GM23248 (cell line): Measurements from ENCODE around the gene LHFPL2. TPM values are rescaled to one million over a fixed set of nuclear protein-coding genes. Genes with fewer than 3 reads are reported as not detected.
"Not testable (repeated sequence)": the region's sequence is repeated elsewhere in the genome, so short reads cannot be mapped to it uniquely, and the experiment has no call there.

Experiments used
- DNase-seq: peaks from one replicate; pipeline ENCODE4 v3.0.0-alpha.2; 2015
- H2AFZ ChIP-seq: fragments of 200-600 bp; sonication (generic); 2 replicates; pipeline ENCODE4 v1.6.1; 2016; ENCODE audit warnings: antibody characterized with exemption
- H3F3A ChIP-seq: fragments of 200-600 bp; sonication (generic); 2 replicates; pipeline ENCODE4 v1.6.1; 2016; ENCODE audit warnings: mild to moderate bottlenecking, antibody characterized with exemption, mixed run types; ENCODE audit not compliant: insufficient read depth
- H3K27ac ChIP-seq: fragments of 200-600 bp; sonication (generic); 2 replicates; pipeline ENCODE4 v1.5.1; 2016; ENCODE audit warnings: mild to moderate bottlenecking
- H3K27me3 ChIP-seq: fragments of 200-600 bp; sonication (generic); replicated peaks from 2 replicates; pipeline ENCODE4 v1.6.1; 2016; ENCODE audit warnings: mild to moderate bottlenecking; ENCODE audit not compliant: insufficient read depth
- H3K36me3 ChIP-seq: fragments of 200-600 bp; sonication (generic); 2 replicates; pipeline ENCODE4 v1.6.1; 2016; ENCODE audit warnings: low read depth, mild to moderate bottlenecking
- H3K4me1 ChIP-seq: fragments of 200-600 bp; sonication (generic); 2 replicates; pipeline ENCODE4 v1.6.1; 2016; ENCODE audit warnings: mild to moderate bottlenecking; ENCODE audit not compliant: insufficient read depth
- H3K4me2 ChIP-seq: fragments of 200-600 bp; sonication (generic); one replicate; pipeline ENCODE4 v1.6.1; 2016; ENCODE audit warnings: mild to moderate bottlenecking; ENCODE audit not compliant: unreplicated experiment
- H3K4me3 ChIP-seq: fragments of 200-600 bp; sonication (generic); 2 replicates; pipeline ENCODE4 v1.5.1; 2016; ENCODE audit warnings: mild to moderate bottlenecking
- H3K79me2 ChIP-seq: fragments of 200-600 bp; sonication (generic); 2 replicates; pipeline ENCODE4 v1.6.1; 2016; ENCODE audit warnings: mild to moderate bottlenecking; ENCODE audit not compliant: insufficient read depth
- H3K9ac ChIP-seq: fragments of 200-600 bp; sonication (generic); 2 replicates; pipeline ENCODE4 v1.6.1; 2016; ENCODE audit warnings: mild to moderate bottlenecking
- H3K9me2 ChIP-seq: fragments of 200-600 bp; sonication (generic); 2 replicates; pipeline ENCODE4 v1.6.1; 2016; ENCODE audit warnings: mixed run types, mild to moderate bottlenecking, moderate library complexity; ENCODE audit not compliant: insufficient read depth
- H3K9me3 ChIP-seq: fragments of 200-600 bp; sonication (generic); one replicate; pipeline ENCODE4 v1.6.1; 2017; ENCODE audit warnings: low read depth
- H4K20me1 ChIP-seq: fragments of 200-600 bp; sonication (generic); 2 replicates; pipeline ENCODE4 v1.6.0; 2016; ENCODE audit not compliant: insufficient read depth
- EZH2 ChIP-seq: fragments of 200-600 bp; sonication (generic); IDR thresholded peaks from 2 replicates; pipeline ENCODE4 v1.6.1; 2018; ENCODE audit warnings: antibody characterized with exemption, mild to moderate bottlenecking; ENCODE audit not compliant: insufficient read depth, poor library complexity, severe bottlenecking
- EZH2phosphoT487 ChIP-seq: fragments of 200-600 bp; sonication (generic); IDR thresholded peaks from 2 replicates; pipeline ENCODE4 v1.6.1; 2018; ENCODE audit warnings: antibody characterized with exemption, moderate library complexity, mild to moderate bottlenecking, low read depth; ENCODE audit not compliant: insufficient read depth
- WGBS, 2 experiments: methylation state at CpG; one replicate each; pipeline ENCODE4 v1.1.6; 2015 to 2017; ENCODE audit warnings: low lambda C conversion rate in 2 of 2, low coverage in 1 of 2; ENCODE audit errors: missing lambda C conversion rate in 2 of 2; 5-methylcytosine and 5-hydroxymethylcytosine counted together
- in situ Hi-C: fragments of 300-500 bp; cut with MboI; formaldehyde crosslinking; loops from 2 replicates; pipeline ENCODE4 v1.15.0; 2020
- polyA plus RNA-seq: library from polyadenylated mRNA; unstranded; fragments of >200 nt; fragmentation: Nextera tagmentation; extraction: Ambion mirVana; gene quantifications from 2 replicates; pipeline ENCODE4 v1.2.1, GENCODE V29; 2016
- total RNA-seq: library from RNA; depleted of rRNA; stranded (reverse); fragments of >200 nt; shearing (Covaris generic); gene quantifications from 2 replicates; pipeline ENCODE4 v1.2.3, GENCODE V29; 2014

LHFPL2 gene
- total and polyA plus RNA-seq, 2 experiments from 2014 or later = 8.0 to 13.7 TPM

DNA sequence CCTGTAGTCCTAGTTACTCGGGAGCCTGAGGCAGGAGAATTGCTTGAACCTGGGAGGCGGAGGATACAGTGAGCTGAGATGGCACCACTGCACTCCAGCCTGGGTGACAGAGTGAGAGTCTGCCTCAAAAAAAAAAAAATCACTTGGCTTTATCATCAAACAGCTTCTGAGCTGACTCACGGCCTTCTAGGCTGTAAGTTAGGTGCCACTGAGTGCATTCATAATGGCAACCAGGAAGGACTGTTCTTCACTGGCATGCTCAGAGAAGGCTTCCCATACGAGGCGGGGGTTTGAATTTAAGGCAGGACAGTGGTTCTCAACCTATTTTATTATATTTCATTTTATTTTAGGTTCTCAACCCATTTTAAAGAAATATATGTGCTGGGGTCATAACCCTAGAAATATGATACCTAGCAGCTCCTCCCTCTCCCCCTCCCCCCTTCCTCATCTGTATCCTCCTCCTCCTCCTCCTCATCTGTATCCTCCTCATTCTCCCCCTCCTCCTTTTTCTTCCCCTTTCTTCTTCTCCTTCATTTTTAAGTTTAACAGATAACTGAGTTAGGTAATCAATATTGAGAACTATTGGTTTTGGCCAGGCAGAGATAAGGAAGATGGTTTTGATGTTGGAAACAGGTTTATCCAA is 19.0 kb upstream of the LHFPL2 start:
- no peak for TF ChIP-seq EZH2
- no peak for TF ChIP-seq EZH2phosphoT487
- Histone ChIP-seq H2AFZ (no peak overlapping the region), H3K9me2 (no peaks in the 10 kb centered on the region), H3K27ac (no peak overlapping the region), H3F3A (no peaks in the 10 kb centered on the region), H3K4me1 (no peaks in the 10 kb centered on the region), H3K4me3 (no peak overlapping the region), H3K9ac (no peak overlapping the region), H3K36me3 (no peaks in the 10 kb centered on the region), H3K9me3 (no peaks in the 10 kb centered on the region), H3K4me2 (no peak overlapping the region), H4K20me1 (no peaks in the 10 kb centered on the region), H3K79me2 (no peaks in the 10 kb centered on the region), H3K27me3 (no peaks in the 10 kb centered on the region)
- in situ Hi-C loops = no loop called here
- WGBS, 2 experiments = 85 to 92% methylated on average over 5 of the region's 5 CpGs
- peak; percentile 49 for DNase-seq

DNA sequence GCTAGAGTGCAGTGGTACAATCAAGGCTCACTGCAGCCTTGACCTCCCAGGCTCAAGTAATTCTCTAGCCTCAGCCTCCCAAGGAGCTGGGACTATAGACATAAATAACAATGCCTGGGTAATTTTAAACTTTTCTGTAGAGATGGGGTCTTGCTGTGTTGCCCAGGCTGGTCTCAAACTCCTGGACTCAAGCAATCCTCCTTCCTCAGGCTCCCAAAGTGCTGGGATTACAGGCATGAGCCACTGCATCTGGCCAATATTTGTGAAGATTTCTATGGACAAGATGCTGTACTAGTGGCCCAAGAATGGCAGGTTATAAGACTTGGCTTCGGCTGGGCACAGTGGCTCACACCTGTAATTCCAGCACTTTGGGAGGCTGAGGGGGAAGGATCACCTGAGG is 18.4 kb upstream of the LHFPL2 start:
- in situ Hi-C loops = not testable (repeated sequence)

DNA sequence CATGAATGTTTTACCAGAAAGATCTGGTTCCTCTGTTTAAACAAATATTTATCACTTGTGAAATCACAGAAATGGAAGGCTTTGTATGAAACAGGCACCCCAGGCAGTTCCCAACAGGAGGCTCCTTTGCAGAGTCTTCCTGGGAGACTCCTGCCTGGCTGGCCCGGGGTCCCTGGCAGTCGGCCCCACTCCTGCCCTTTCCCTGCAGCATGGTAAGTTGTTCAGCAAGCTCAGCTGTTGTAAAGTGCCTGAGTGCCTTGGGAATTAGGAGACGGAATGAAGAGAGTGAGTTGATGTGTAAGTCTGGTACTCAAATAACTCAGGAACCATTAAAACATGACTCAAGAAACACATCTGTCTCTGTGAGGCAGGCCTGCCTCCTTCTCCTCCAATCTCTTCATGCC is 17.5 kb upstream of the LHFPL2 start:
- Histone ChIP-seq H3K9me2 (no peaks in the 10 kb centered on the region), H4K20me1 (no peaks in the 10 kb centered on the region), H3F3A (no peaks in the 10 kb centered on the region), H3K79me2 (no peaks in the 10 kb centered on the region), H3K36me3 (no peaks in the 10 kb centered on the region), H3K4me2 (no peak overlapping the region), H3K4me3 (no peak overlapping the region), H3K9me3 (no peaks in the 10 kb centered on the region), H2AFZ (no peak overlapping the region), H3K27me3 (no peaks in the 10 kb centered on the region), H3K27ac (no peak overlapping the region), H3K4me1 (no peaks in the 10 kb centered on the region), H3K9ac (no peak overlapping the region)
- 23 to 31% methylated on average over 3 of the region's 3 CpGs for WGBS, 2 experiments
- TF ChIP-seq EZH2phosphoT487 = no peak
- no peak for TF ChIP-seq EZH2
- peak; percentile 33 for DNase-seq
- in situ Hi-C loops = no loop called here

More for the DNA sequence above, 18.4 kb upstream of the LHFPL2 start:
- not testable (repeated sequence) for DNase-seq, H3K9ac ChIP-seq, H2AFZ ChIP-seq, H3K9me3 ChIP-seq, H3F3A ChIP-seq, H3K27ac ChIP-seq, H3K79me2 ChIP-seq, H3K27me3 ChIP-seq, H3K4me3 ChIP-seq, H3K36me3 ChIP-seq, H3K4me1 ChIP-seq, H4K20me1 ChIP-seq, H3K9me2 ChIP-seq, H3K4me2 ChIP-seq
- 91 to 100% methylated on average over 1 of the region's 1 CpG for WGBS, 2 experiments

DNA sequence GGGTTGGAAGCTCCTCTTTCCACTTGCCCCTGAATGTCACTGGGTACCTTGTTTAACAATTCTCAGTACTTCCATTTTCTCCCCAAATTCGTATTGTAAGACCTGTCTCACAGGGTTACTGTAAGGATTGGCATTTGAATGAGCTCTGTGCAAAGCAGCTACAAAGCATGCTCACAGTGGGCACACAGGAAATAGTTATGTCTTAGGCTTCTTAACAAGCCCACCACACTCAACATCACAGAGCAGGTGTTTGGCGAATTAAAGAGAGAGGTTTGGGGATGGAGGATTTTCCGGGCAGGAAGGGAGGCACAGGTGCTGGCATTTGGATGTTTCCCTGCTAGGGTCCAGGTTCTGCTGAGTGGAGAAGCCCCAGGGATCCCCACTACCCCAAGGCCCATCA is 17.0 kb upstream of the LHFPL2 start:
- no peak overlapping the region for H3K4me3 ChIP-seq

DNA sequence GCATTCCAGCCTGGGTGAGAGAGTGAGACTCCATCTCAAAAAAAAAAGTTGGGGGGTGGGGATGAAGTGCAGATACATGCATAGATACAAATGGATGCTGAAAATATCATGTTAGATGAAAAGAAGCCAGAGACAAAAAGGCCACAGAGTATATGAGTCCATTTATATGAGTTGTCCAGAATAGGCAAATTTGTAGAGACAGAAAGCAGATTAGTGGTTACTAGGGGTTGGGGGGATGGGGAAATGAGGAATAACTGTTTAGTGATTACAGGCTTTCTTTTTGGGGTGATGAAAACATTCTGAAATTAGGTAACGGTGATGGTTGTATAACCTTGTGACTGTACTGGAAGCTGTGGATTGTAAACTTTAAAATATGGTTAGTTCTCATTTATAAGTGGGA is 13.8 kb upstream of the LHFPL2 start:
- no peak for TF ChIP-seq EZH2phosphoT487
- no peaks in the 10 kb centered on the region for H3K9me2 ChIP-seq
- no peaks in the 10 kb centered on the region for H3K4me1 ChIP-seq
- no peak for DNase-seq
- 89 to 93% methylated on average over 1 of the region's 1 CpG for WGBS, 2 experiments
- H3K9ac ChIP-seq = no peak overlapping the region
- H4K20me1 ChIP-seq = no peaks in the 10 kb centered on the region
- no peak overlapping the region for H3K4me3 ChIP-seq
- H3K27ac ChIP-seq = no peak overlapping the region
- H3K27me3 ChIP-seq = no peaks in the 10 kb centered on the region
- H3K79me2 ChIP-seq = no peaks in the 10 kb centered on the region
- H3K9me3 ChIP-seq = no peaks in the 10 kb centered on the region
- no peak overlapping the region for H2AFZ ChIP-seq
- no peak overlapping the region for H3K4me2 ChIP-seq
- no peaks in the 10 kb centered on the region for H3K36me3 ChIP-seq
- in situ Hi-C loops = no loop called here
- no peaks in the 10 kb centered on the region for H3F3A ChIP-seq

More for the DNA sequence above, 17.0 kb upstream of the LHFPL2 start:
- no peaks in the 10 kb centered on the region for H3K9me2 ChIP-seq
- in situ Hi-C loops = no loop called here
- no peaks in the 10 kb centered on the region for H3K9me3 ChIP-seq
- no peaks in the 10 kb centered on the region for H3K79me2 ChIP-seq
- no peak overlapping the region for H3K9ac ChIP-seq
- WGBS, 2 experiments = 75 to 84% methylated on average over 3 of the region's 3 CpGs
- H3K27ac ChIP-seq = no peak overlapping the region
- no peaks in the 10 kb centered on the region for H3K36me3 ChIP-seq
- H3K27me3 ChIP-seq = no peaks in the 10 kb centered on the region
- H3K4me2 ChIP-seq = no peak overlapping the region
- no peaks in the 10 kb centered on the region for H3K4me1 ChIP-seq
- TF ChIP-seq EZH2phosphoT487 (no peak), EZH2 (no peak)
- H2AFZ ChIP-seq = no peak overlapping the region
- H3F3A ChIP-seq = no peaks in the 10 kb centered on the region
- no peaks in the 10 kb centered on the region for H4K20me1 ChIP-seq
- DNase-seq = no peak
